GM12878 (cell line): Measurements from ENCODE around the gene PPP1R14D. TPM values are rescaled to one million over a fixed set of nuclear protein-coding genes. Genes with fewer than 3 reads are reported as not detected.

Source experiments
- ATAC-seq: fragments of 200-7000 bp; cut with Tn5 transposase; 3 replicates; pipeline ENCODE4 v1.9.1; 2020; ENCODE audit warnings: mild to moderate bottlenecking, moderate library complexity
- BruUV-seq: library from RNA; stranded (reverse); fragments of 400-500 nt; replicated peaks from 2 replicates; lab custom pipeline; 2021; lab: Mats Ljungman, UMichigan
- CTCF ChIA-PET: fragments of 300-600 bp; sonication (Branson Sonifier 250); formaldehyde crosslinking; extraction: SDS; loops from one replicate; lab custom pipeline; 2021; ENCODE audit warnings: inconsistent platforms; lab: Yijun Ruan, JAX
- POLR2A ChIA-PET: fragments of 350-600 bp; formaldehyde crosslinking; extraction: SDS; loops from one replicate; lab custom pipeline; 2021; ENCODE audit warnings: inconsistent platforms; lab: Charles Lee
- RAD21 ChIA-PET: fragments of 300-600 bp; sonication (Branson Sonifier 250); formaldehyde crosslinking; loops from one replicate; lab custom pipeline; 2023; ENCODE audit warnings: antibody characterized with exemption; ENCODE audit not compliant: unreplicated experiment; lab: Charles Lee
- SMC1A ChIA-PET: fragments of 300-600 bp; sonication (Branson Sonifier 250); formaldehyde crosslinking; loops from one replicate; lab custom pipeline; 2023; ENCODE audit not compliant: unreplicated experiment, uncharacterized antibody; lab: Charles Lee
- DNase-seq: peaks from one replicate; pipeline ENCODE4 v3.0.0-alpha.2; 2011; ENCODE audit warnings: low read depth, low spot score
- FAIRE-seq: peaks from 3 replicates; lab custom pipeline; 2011; peaks lifted over from hg19 to GRCh38; lab: Jason Lieb, UNC
- H2AFZ ChIP-seq: 2 replicates; pipeline ENCODE4 v1.6.0; 2011; ENCODE audit warnings: low read depth, low read length, control low read depth; ENCODE audit not compliant: control insufficient read depth
- H3K27ac ChIP-seq: 2 replicates; pipeline ENCODE4 v1.5.1; 2011; ENCODE audit warnings: control low read depth; ENCODE audit not compliant: control insufficient read depth, insufficient read depth
- H3K27me3 ChIP-seq, 2 experiments: replicated peaks in 1 of 2; 2 replicates each; pipeline versions ENCODE4 v1.6.0 to v1.6.1; 2011; ENCODE audit warnings: low read length in 1 of 2; ENCODE audit not compliant: control insufficient read depth in 2 of 2, insufficient read depth in 2 of 2
- H3K36me3 ChIP-seq, 2 experiments: 2 replicates each; pipeline ENCODE4 v1.5.1; 2011; ENCODE audit warnings: low read length in 1 of 2; ENCODE audit not compliant: control insufficient read depth in 2 of 2, insufficient read depth in 2 of 2
- H3K4me1 ChIP-seq: 2 replicates; pipeline ENCODE4 v1.6.1; 2011; ENCODE audit warnings: mild to moderate bottlenecking, low read length, moderate library complexity, mixed read lengths; ENCODE audit not compliant: control insufficient read depth, insufficient read depth
- H3K4me2 ChIP-seq: 2 replicates; pipeline ENCODE4 v1.6.0; 2011; ENCODE audit warnings: control low read depth; ENCODE audit not compliant: control insufficient read depth, insufficient read depth
- H3K4me3 ChIP-seq: fragments of 200-600 bp; sonication (generic); 2 replicates; pipeline ENCODE4 v1.5.1; 2016
- H3K79me2 ChIP-seq: 2 replicates; pipeline ENCODE4 v1.6.0; 2011; ENCODE audit warnings: low read length; ENCODE audit not compliant: control insufficient read depth, insufficient read depth
- H3K9ac ChIP-seq: 2 replicates; pipeline ENCODE4 v1.8.0; 2011; ENCODE audit warnings: low read length, control low read depth, mixed read lengths; ENCODE audit not compliant: control insufficient read depth, insufficient read depth
- H3K9me3 ChIP-seq: replicated peaks from 3 replicates; pipeline ENCODE4 v1.5.1; 2011; ENCODE audit warnings: mild to moderate bottlenecking, low read length; ENCODE audit not compliant: control insufficient read depth, insufficient read depth
- H4K20me1 ChIP-seq: 2 replicates; pipeline ENCODE4 v1.6.0; 2011; ENCODE audit not compliant: control insufficient read depth, insufficient read depth
- BHLHE40 ChIP-seq, 2 experiments: fragments of 450-650 bp in 1 of 2; IDR thresholded peaks; 2 replicates each; pipeline ENCODE4 v1.6.1; 2011 to 2017; ENCODE audit warnings: low read depth in 2 of 2, borderline replicate concordance in 1 of 2, improper control_type of control experiment in 1 of 2, low read length in 1 of 2, mild to moderate bottlenecking in 1 of 2
- HDGF ChIP-seq: fragments of 450-650 bp; IDR thresholded peaks from 2 replicates; pipeline ENCODE4 v1.6.1; 2016; ENCODE audit warnings: antibody characterized with exemption
- IRF4 ChIP-seq: IDR thresholded peaks from 2 replicates; pipeline ENCODE4 v1.6.1; 2011; ENCODE audit warnings: low read depth, low read length
- POLR2A ChIP-seq: IDR thresholded peaks from 2 replicates; pipeline ENCODE4 v1.6.1; 2011; ENCODE audit warnings: low read depth, mild to moderate bottlenecking, low read length
- SIX5 ChIP-seq: IDR thresholded peaks from 2 replicates; pipeline ENCODE4 v1.6.1; 2011; ENCODE audit warnings: mild to moderate bottlenecking, low read depth, low read length, moderate library complexity; ENCODE audit not compliant: severe bottlenecking
- TCF7 ChIP-seq: IDR thresholded peaks from 2 replicates; pipeline ENCODE4 v1.6.1; 2014; ENCODE audit warnings: antibody characterized with exemption, borderline replicate concordance
- ZNF217 ChIP-seq: fragments of 450-650 bp; IDR thresholded peaks from 2 replicates; pipeline ENCODE4 v1.6.1; 2017; ENCODE audit warnings: antibody characterized with exemption, mild to moderate bottlenecking
- WGBS: methylation state at CpG from one replicate; pipeline ENCODE4 v1.1.6; 2016; ENCODE audit warnings: low lambda C conversion rate; ENCODE audit not compliant: insufficient replicate concordance, insufficient coverage; ENCODE audit errors: missing lambda C conversion rate; 5-methylcytosine and 5-hydroxymethylcytosine counted together
- in situ Hi-C: fragments of 300-500 bp; cut with MboI; formaldehyde crosslinking; loops from 9 replicates; pipeline ENCODE4 v1.14.3; 2018; ENCODE audit warnings: mixed read lengths
- intact Hi-C: fragments of 100-400 bp; cut with micrococcal nuclease; formaldehyde crosslinking; loops from one replicate; pipeline ENCODE4 v1.14.2; 2022; ENCODE audit not compliant: unreplicated experiment
- polyA plus RNA-seq, 11 experiments: library from polyadenylated mRNA; depleted of rRNA in 4 of 11; unstranded in 6 of 11; stranded (reverse) in 5 of 11; fragments of >200 nt; fragmentation: Nextera tagmentation in 4 of 11; fragmentation: Illumina TruSeq in 1 of 11; extraction: Ambion mirVana in 4 of 11; extraction: Trizol in 1 of 11; gene quantifications; 1 replicate in 1 of 11; 2 replicates in 10 of 11; pipeline versions ENCODE4 v1.2.1 to v1.2.3, GENCODE V29; 2011 to 2016; ENCODE audit warnings: inconsistent platforms in 2 of 11, missing spikeins in 2 of 11, low read depth in 1 of 11
- total RNA-seq, 4 experiments: library from RNA; depleted of rRNA in 3 of 4; stranded (reverse); fragments of >200 nt in 3 of 4; fragmentation: Illumina TruSeq in 1 of 4; extraction: Trizol in 1 of 4; gene quantifications; 2 replicates each; pipeline versions ENCODE4 v1.2.1 to v1.2.3, GENCODE V29; 2013 to 2021
- TF ChIP-seq, protein P1 (sequence below): fragments of 450-650 bp; IDR thresholded peaks from 2 replicates; pipeline ENCODE4 v1.6.1; 2016; ENCODE audit warnings: mild to moderate bottlenecking
- TF ChIP-seq, protein P2 (sequence below): IDR thresholded peaks from 2 replicates; pipeline ENCODE4 v1.6.1; 2012; ENCODE audit warnings: low read length, inconsistent platforms

Gene PPP1R14D
- total and polyA plus RNA-seq, 10 of the 15 experiments (the other 5 are each of a cell fraction or from before 2014, with no cell fraction given) = 0.10 TPM; not detected in 9

DNA sequence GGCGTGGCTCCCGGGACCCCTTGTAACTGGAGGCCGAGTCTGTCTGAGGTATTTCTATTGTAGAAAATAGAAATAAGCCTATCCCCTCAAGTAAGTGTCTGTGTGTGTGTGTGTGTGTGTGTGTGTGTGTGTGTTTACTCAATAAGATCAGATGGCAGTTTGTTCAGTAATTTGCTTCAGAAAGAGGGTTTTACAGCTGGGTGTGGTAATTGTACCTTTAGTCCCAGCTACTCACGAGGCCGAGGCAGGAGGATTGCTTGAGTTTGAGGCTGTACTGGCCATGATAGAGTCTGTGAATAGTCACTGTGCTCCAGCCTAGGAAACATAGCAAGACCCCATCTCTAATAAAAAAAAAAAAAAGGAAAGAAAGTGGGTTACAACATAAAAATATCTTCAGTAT lies 24.0 kb upstream of the PPP1R14D start:
- CTCF ChIA-PET = interaction anchor here (1.0 to 5.4 kb wide), 3 partner anchors 39 to 67 kb away, joined by 4 to 32 read pairs (median 9); partner anchors contain the start of gene VPS18
- DNase-seq (no peak), FAIRE-seq (no peak), ATAC-seq (no peak)
- Histone ChIP-seq H3K9ac (no peak overlapping the region), H3K79me2 (no peaks in the 10 kb centered on the region), H3K9me3 (no peaks in the 10 kb centered on the region), H3K4me2 (no peak overlapping the region), H3K27me3 (no peaks in the 10 kb centered on the region), H4K20me1 (no peaks in the 10 kb centered on the region), H2AFZ (no peak overlapping the region), H3K4me3 (no peak overlapping the region), H3K27ac (no peak overlapping the region), H3K4me1 (peaks cover 4% of the 10 kb centered on the region; the same call in 1 of the 2 replicates), H3K36me3 (peaks cover 0 to 2% of the 10 kb centered on the region in 2 experiments; a peak in 2 of 4 replicates)
- SMC1A ChIA-PET = interaction anchor here (0.6 to 2.5 kb wide), 4 partner anchors 37 to 176 kb away, joined by 3 to 9 read pairs (median 6); partner anchors contain the start of gene VPS18
- 71% methylated on average over 5 of the region's 5 CpGs for WGBS
- POLR2A ChIA-PET = interaction anchor here (0.6 kb wide), 1 partner anchor 524 kb away, joined by 5 read pairs; no protein-coding TSS in a partner anchor
- no TSS peak for BruUV-seq
- intact Hi-C loops (no loop called here), in situ Hi-C loops (no loop called here)
- TF ChIP-seq HDGF = no peak
- TF ChIP-seq IRF4 = no peak
- TF ChIP-seq, protein P1, sequence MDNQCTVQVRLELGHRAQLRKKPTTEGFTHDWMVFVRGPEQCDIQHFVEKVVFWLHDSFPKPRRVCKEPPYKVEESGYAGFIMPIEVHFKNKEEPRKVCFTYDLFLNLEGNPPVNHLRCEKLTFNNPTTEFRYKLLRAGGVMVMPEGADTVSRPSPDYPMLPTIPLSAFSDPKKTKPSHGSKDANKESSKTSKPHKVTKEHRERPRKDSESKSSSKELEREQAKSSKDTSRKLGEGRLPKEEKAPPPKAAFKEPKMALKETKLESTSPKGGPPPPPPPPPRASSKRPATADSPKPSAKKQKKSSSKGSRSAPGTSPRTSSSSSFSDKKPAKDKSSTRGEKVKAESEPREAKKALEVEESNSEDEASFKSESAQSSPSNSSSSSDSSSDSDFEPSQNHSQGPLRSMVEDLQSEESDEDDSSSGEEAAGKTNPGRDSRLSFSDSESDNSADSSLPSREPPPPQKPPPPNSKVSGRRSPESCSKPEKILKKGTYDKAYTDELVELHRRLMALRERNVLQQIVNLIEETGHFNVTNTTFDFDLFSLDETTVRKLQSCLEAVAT = no peak
- no peak for TF ChIP-seq TCF7
- TF ChIP-seq BHLHE40 (IDR thresholded peaks at IDR 0.05; ENCODE audit: borderline replicate concordance in 1 of 2, low read depth in 2 of 2, low read length in 1 of 2) = no peak
- TF ChIP-seq, protein P2, sequence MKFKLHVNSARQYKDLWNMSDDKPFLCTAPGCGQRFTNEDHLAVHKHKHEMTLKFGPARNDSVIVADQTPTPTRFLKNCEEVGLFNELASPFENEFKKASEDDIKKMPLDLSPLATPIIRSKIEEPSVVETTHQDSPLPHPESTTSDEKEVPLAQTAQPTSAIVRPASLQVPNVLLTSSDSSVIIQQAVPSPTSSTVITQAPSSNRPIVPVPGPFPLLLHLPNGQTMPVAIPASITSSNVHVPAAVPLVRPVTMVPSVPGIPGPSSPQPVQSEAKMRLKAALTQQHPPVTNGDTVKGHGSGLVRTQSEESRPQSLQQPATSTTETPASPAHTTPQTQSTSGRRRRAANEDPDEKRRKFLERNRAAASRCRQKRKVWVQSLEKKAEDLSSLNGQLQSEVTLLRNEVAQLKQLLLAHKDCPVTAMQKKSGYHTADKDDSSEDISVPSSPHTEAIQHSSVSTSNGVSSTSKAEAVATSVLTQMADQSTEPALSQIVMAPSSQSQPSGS = no peak
- no peak for TF ChIP-seq SIX5
- TF ChIP-seq ZNF217 = no peak
- TF ChIP-seq POLR2A = no peak
- RAD21 ChIA-PET = no interaction called here
